Activated CD8-positive, alpha-beta memory T cell treated with anti-CD3 and anti-CD28 coated beads, Interleukin-2, amount 50 U/mL, for 1 hour (primary cell): ENCODE data around the gene DLG2.
"Not testable (repeated sequence)": the region's sequence is repeated elsewhere in the genome, so short reads cannot be mapped to it uniquely, and the experiment has no call there.

Experiments
- DNase-seq: peaks from one replicate; pipeline ENCODE4 v3.0.0-alpha.2; 2020; ENCODE audit errors: extremely low read depth

The DLG2 gene

DNA sequence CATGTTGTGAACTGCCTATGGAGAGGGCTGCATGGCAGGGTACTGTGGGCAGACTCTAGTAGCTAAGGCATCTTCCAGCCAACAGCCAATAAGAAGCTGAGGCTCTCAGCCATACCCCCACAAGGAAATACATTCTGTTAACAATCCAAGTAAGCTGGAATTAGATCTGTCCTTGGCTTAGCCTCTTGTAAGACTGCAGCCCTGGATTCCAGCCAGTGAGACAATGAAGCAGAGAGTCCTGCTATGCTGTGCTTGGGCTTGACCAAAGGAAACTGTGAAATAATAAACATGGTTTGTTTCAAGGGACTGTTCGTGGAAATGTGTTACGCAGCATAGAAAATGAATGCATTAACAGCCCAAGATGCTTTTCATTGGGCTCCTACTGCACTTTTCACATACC, 1243.6 kb downstream of the DLG2 start:
- DNase-seq = no peak

DNA sequence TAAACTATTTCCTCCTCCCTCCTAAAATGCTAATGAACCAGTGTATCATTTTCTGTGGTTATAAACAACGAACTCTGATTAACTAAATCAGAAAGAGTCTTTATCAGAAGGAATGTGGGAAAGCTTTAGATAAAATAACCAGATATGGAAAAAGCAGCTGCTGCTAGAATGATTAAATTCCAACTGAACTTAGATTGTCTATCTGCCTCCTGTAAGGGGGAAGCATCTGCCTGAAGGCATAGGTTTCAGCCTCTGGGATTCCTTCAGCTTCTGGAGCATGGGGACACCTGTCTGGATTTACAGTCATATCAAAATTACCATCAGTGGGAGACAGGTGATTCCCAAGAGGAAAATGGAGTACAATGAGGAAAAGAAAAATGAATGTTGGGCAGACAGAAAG, 1245.5 kb downstream of the DLG2 start:
- DNase-seq = no peak

DNA sequence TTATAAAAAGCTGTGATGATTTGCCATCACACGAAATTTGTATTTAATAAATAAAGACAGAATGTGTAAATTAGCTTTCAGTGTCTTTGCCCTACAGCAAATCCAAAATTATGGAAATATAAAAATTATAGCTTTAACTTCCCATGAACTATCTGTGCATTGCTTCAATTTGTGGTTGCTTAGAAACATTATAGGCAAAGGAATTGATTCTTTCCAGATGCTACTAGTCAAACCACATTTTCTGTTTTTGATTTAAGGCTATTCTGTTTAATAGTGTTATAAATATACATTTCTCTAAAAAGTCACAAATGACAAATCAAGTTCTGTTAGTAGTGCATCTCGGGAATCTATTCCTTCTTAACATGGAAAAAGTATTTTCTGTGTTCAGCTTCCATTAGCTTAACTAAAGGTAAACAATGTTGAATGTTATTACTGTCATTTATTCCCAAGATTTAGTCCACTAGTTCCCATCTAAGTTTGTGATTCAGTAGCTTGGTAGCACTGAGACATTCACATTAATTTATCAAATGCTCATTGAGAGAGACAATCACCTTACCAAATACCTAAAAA, 1254.7 kb downstream of the DLG2 start:
- DNase-seq = no peak

DNA sequence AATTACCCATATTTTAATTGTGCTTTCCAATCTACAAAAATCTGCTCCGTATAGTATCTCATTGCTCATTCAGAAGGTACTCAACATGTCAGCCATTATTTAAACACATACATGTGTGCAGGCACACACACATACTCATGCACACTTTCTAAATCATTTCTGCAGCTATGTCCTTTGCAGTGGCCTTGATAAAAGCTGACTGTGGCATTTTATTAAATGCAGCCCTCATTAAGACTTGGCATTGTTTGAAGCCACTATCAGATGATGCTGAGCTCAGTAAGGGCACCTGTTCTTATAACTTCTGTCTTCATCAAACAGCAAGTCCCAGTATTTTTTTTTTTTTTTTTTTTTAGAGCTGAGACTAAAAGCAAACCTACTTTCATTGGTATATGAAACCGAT, 1269.1 kb downstream of the DLG2 start:
- no peak for DNase-seq

DNA sequence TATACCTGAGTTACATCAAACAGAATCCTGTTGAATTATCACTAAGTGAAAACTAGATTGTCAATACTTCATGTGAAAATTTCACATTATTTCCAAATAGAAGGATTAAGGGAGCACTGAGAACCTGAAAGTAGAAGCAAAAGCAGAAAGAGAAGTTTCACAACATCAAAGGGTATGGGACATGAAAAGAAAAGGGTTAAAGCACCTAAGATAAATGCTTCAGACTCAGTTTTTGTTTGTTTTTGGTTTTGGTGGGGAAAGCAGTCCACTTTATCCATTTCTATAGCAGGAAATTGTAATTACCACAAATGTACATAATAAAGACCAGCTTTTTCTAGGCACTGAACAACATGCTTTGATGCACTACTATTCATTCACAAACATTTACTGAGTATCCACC, 1271.2 kb downstream of the DLG2 start:
- DNase-seq = no peak

DNA sequence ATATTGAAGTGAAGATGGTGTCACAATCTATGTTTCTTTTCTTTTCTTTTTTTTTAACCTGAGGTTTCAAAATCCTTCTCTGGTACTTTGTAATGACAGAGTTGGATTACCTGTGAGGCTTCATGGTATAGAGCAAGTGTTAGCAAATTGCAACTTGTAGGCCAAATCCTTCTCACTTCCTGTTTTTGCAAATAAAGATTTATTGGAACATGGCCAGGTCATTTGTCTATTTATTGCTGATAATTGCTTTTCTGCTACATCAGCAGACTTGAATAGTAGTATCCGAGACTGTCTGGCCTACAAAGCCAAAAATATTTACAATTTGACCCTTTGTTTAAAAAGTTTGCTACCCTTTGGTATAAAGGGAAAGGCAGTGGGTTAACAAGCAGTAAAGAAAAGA, 1281.5 kb downstream of the DLG2 start:
- DNase-seq = no peak

DNA sequence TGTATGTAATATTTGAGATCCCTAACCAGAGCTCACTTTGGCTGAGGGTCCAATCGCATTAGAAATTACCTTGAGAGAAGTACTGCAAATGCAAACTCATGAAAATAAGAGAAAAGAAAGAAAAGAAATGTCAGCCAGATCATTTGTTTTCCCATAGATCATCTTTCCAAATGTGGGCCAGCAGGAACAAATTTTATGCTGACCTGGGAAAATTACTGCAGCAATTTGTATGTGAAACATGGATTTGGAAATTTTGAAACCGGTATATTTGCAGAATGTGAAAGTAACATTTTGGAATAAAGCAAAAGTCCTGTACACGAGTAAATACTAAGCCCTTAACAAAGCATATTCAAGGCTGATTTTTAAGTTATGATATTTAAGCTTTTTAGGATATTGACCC, 1282.1 kb downstream of the DLG2 start:
- DNase-seq = no peak

DNA sequence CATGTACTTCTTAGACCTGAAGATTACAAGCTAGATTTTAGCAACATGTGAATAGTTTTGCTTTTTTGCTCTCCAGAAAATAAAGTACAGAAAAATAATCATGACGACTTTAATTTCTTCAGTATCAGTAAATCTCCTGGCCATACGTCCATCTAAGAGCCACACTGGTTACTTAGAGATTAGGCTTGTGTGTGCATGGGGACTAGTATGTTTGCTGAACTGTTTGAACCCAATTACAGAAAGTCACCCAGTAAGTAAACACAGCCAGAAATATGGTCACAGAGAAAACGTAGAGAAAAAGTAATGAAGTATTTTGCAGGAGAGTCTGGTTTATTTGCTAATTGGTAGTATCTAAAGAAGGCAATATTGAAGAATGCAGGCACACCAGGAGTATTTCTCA, 1287.3 kb downstream of the DLG2 start:
- no peak for DNase-seq

DNA sequence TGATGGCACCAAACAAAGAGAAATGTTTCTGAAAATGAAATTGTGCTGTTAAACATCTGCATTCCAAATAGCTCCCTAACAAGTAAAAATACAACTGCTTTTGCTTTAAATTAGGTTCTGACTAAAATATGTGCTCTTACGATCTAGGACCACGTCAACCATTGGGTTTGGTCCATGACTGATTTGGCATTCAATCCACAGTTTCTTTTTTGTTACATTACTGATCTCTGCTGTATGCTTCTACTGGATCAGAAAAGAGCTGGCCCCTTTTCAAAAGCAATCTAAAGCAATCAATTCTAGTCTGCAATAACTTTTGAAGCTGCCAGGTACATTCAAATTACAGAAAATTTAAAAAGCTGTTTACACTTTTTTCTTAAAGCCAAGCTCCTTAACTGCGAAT, 1293.9 kb downstream of the DLG2 start:
- DNase-seq = no peak

DNA sequence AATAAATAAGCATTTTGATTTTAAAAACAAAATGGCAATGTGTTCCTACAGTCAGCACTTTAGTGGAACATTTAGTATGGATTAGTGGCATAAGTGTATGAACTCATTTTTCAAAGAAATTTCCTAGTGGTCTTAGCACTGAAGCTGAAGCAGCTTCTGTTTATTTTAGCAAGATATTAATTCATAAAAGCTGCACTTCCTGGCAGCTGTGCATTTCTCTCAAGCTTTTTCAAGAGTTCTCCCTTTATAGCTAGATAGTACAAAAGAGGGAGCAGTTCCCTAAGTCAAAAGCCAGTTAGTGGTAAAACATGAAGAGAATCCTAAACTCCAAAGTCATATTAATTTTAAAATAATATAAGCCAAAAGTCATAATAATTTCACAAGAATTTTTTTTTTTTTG, 1304.9 kb downstream of the DLG2 start:
- DNase-seq = no peak

DNA sequence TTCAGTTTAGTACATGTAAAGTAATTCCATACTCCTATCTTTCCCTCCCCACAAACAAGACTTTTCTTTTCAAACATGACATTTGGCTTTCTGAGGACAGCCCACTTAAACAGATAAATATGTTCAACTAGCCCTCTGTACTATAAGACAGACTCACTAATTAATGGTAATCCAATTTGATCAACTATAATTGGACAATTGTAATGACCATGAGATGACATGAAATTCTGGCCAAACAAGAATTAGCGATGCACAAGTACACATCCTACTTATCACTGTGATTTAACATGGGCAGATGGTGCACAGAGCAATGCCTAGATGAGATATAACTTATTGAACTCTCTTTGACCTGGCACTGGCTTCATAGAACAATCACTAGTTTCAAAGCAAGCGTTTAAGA, 1307.3 kb downstream of the DLG2 start:
- no peak for DNase-seq

DNA sequence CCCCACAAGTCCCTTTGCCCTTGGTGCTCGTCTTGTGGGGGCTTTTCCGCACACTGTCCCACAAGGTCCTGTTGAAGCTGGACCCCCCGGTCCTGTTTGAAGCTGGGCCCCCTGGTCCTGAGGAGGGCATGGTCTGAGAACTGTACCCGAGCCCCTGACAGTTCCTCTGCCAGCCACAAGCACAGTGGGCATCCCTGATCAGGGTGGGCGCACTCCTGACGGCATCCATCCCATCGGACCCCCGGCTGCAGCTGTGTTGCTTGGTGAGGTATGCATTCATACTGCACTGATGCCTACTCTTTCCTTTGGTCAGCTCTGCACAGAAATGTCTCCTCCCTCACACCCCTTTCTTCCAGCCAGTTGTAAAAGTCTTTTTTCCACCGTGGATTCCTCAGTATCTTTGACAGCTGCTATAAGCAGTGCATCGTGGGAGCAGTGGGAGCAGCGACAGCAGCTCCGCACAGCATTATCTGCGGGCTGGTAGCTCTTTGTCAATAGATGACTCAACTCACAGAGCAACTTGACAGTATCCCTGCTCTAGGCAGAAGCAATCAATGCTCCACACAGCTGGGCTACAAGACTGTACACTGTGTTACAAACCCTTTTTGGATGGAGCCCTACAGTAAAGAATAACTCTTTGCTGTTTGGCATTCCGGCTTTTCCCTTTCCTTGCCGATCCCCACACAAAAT, 1310.1 kb downstream of the DLG2 start:
- no peak for DNase-seq

DNA sequence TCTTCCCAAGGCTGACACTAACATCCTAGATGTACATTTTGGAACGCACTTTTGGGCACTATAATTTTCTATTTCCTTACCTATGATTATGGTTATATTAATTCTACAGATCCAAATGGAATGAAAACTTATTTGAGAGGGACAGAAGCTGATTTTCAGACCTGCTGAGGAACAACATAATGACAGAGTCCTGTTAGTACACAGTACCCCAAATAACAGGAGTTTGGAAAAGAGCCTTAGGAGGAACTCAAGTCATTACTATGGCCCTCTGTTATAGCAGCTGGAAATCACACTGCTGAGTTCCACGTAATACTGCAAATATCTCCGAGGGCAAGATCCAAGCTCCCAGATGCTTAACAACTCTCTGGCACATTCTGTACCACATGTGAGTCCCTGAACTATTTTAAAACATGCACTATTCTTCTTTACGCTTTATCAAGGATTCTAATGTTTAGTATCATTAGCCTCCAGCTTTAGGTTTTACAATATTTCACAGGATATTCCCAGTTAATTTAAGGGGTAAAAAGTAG, 1313.2 kb downstream of the DLG2 start:
- DNase-seq = no peak

DNA sequence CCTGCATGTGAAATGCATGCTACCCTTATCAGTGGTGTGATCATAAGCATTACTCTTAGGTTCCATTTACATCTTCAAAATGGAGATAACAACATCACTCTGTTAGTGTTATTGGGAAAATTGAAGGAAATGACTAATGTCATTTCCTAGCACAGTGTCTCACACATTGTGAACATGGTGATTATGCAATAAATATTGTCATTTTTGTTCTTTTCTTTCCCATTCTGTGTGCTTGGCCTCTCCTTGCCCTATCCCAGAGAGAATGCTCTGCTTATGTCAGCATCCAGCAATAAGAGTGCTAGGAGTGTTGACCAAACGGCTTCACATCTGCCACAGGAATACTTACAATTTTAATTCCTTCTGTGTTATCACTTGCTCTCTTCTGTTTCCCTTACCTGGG, 1316.9 kb downstream of the DLG2 start:
- no peak for DNase-seq

DNA sequence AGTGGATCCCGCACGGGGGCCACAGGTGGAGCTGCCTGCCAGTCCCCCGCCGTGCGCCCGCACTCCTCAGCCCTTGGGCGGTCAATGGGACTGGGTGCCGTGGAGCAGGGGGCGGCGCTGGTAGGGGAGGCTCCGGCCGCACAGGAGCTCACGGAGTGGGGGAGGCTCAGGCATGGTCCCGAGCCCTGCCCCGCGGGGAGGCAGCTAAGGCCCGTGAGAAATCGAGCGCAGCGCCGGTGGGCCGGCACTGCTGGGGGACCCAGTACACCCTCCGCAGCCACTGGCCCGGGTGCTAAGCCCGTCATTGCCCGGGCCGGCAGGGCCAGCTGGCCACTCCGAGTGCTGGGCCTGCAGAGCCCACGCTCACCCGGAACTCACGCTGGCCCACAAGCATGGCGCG, 1318.7 kb downstream of the DLG2 start:
- DNase-seq = not testable (repeated sequence)

DNA sequence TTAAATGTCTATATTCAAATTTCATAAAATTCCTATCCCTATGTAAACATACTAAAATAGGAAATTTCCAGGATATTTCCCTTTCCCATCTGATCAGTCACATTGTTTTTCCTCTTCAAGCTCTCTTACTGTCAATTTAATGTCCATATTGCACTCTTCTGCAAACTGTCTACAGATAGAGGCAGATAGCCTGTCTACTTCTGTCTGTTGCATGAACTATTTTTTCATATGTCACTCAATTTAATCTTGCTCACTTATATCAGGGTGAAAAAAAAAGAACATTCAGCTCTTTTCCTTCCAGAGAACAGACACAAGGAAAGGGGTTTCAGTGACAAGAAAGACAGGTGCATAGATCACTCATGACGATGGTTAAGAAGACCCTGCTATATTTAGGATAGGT, 1327.1 kb downstream of the DLG2 start:
- no peak for DNase-seq

DNA sequence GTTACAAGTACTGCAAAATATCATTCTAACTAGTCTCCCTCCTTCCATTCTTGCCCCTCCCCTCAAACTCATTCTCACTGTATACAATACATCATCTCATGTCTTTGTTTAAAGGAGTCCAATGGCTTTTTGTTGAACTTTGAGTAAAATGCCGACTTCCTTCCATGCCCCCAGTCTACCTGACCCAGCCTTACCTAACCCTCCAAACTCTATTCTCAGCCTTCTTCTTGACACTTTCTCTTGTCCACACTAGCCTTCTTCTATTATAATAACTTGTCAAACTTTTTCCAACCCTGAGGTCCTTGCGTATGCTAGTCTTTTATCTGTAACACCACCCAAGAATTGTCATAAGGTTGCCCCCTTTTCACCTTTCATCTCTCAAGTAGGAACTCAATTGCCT, 1329.6 kb downstream of the DLG2 start:
- no peak for DNase-seq

DNA sequence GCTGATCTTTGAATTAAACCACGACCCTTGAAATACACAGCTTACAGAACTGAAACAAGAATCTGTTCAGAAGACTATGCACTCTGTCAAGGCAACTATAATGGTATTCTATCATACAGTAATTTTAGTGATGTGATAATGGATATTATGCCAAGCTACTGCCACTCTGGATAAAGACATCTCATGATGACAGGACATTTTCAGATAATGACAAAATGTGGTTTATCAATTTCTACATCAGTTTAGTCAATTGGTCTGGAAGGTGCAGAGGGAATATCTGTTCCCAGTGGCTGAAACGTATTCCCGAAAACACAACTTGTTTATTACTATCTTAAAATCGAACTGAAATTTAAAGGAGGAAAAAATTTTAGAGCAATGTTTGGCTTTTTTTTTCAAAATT, 1331.3 kb downstream of the DLG2 start:
- DNase-seq = no peak

DNA sequence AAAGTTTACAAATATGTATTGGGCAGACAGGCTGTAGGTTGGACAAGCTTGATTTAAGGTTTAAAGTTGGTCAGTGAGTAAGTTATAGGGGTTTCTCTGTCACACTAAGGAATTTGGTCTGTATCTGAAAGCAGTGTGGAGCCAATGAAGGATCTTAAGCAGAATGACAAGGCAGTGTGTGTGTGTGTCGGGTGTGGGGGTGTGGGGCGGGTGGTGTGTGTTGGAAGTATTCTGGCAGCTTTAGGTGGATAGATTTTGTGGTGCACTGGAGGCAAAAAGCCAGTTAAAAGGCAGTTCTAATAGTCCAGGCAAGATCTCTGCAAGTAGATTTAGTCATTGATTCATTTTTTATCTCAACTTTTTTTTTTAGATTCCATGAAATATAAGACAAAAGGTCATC, 1334.2 kb downstream of the DLG2 start:
- no peak for DNase-seq

DNA sequence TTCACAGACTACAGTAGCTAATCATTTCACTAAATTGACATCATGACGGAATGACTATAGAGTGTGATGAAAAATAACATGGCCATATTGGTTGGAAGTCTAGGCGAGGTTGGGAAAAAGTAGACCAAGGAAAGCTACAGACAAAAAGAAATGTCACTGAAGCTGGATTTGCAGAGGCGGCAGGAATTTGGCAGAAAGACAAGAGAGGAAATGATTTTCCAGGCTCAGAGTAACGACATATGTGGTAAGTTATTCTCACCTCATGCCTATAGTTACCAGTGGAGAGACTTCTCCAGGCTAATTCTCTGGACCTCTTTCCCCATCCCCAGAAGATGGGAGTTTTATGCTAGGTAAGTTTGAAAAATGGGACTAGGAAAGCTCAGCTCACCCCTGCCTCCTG, 1335.1 kb downstream of the DLG2 start:
- DNase-seq = no peak

DNA sequence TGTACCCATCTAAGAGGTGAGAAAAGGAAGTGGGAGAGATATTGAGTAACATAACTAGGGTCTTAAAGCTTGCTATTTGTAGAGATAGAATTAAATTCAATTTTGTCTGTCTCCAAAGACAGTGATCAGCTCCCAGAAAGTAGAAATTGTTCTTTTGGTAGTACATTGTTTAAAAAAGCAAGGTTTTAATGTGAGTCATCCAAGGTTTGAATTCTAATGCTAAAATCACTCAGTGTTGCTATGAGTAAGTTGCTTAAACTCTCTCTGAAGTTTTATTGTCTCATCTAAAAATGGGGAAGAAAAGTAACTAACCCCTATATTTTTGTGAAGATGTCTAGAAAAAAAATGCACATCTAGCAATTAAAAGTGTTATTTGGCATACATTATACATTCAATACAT, 1336.5 kb downstream of the DLG2 start:
- no peak for DNase-seq

DNA sequence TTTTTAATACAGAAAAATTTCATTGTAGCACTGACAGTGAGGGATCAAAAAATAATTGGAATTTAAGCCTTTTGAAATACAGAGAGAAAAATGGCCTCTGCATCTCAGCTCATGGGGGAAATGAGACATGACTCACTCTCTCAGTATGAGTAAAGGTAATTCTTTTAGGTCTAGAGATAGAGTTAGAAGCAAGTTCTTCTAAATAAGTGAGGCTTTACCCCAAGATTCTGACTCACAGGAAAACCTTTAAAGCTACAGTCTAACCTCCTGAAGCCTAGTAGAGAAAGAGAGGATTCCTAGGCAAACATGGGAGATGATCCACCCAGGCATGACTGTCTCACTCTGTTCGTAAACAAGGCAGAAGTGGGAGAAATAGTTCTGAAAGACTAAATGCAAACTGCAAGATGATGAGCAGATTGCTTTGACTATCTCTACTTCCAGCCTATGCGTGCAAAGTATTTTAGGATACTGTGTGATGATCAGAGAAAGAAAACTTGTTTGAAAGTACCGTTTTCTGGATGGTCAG, 1337.7 kb downstream of the DLG2 start:
- DNase-seq = no peak

DNA sequence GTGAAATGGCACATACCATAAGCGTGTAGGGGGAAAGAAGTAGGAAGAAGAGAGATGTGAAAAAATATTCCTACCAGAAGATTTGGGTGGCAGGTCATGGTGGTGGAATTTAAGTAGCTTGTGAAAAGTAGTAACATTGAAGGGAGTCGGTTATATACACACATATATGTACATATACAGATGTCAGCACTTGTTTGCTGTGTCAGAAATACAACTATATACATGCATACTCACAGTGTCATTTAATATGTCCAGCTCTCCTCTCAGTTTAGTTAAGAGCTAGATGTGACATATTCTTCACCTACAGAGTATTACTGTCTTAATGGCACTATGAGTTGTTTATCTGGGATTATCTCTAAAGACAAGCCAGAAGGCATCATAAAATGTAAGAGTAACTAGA, 1353.6 kb downstream of the DLG2 start:
- DNase-seq = no peak

DNA sequence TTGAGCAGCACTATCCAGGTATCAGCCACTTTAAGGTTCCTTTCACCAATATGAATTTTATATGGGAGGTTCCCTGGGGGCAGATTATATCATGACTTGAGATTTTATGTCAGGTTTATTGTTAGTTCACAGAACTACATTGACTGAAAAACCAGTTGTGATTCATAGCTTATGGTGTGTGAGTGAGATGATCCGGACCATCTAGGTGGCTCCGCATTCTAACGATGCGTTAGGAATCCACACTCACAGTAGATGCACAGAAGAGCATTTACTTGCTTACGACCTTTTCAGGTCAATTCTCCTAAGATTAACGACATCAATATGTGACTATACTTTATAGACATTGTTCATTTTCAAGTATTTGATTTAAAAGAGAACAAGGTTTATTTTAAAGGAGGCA, 1356.7 kb downstream of the DLG2 start:
- DNase-seq = no peak
